ENCODE measurements around the gene HDAC2. TPM values are rescaled to one million over a fixed set of nuclear protein-coding genes. Genes with fewer than 3 reads are reported as not detected.
"Not testable (repeated sequence)": the region's sequence is repeated elsewhere in the genome, so short reads cannot be mapped to it uniquely, and the experiment has no call there.

The HDAC2 gene
- polyA plus RNA-seq, 1 donor: 133 TPM

- H3K4me3 ChIP-seq (ENCODE audit: low read length): no peak overlapping the region
- no peak overlapping the region for H3K27ac ChIP-seq (ENCODE audit: low read length)
- H3K36me3 ChIP-seq (ENCODE audit: control insufficient read depth, insufficient read depth, low read length): peaks cover 54% of the 10 kb centered on the region
- no peak for DNase-seq
- no peaks in the 10 kb centered on the region for H3K27me3 ChIP-seq (ENCODE audit: control insufficient read depth, insufficient read depth, low read length)
- H3K9me3 ChIP-seq (ENCODE audit: control insufficient read depth, low read depth, low read length): no peaks in the 10 kb centered on the region
- no peaks in the 10 kb centered on the region for H3K4me1 ChIP-seq (ENCODE audit: control insufficient read depth, insufficient read depth, low read length)
These were observed 17.6 kb downstream of the HDAC2 start for GRCh38 chr6:113953346-113953745.

GRCh38 chr6:113949499-113949898 lies 21.4 kb downstream of the HDAC2 start:
- 100% methylated on average over 1 of the region's 8 CpGs for WGBS (ENCODE audit: insufficient coverage, low lambda C conversion rate)
- H3K27me3 ChIP-seq (ENCODE audit: control insufficient read depth, insufficient read depth, low read length): no peaks in the 10 kb centered on the region
- H3K4me1 ChIP-seq (ENCODE audit: control insufficient read depth, insufficient read depth, low read length): no peaks in the 10 kb centered on the region
- H3K27ac ChIP-seq (ENCODE audit: low read length): no peak overlapping the region
- no peaks in the 10 kb centered on the region for H3K9me3 ChIP-seq (ENCODE audit: control insufficient read depth, low read depth, low read length)
- peaks cover 49% of the 10 kb centered on the region for H3K36me3 ChIP-seq (ENCODE audit: control insufficient read depth, insufficient read depth, low read length)
- no peak overlapping the region for H3K4me3 ChIP-seq (ENCODE audit: low read length)
- DNase-seq: no peak

- no CpG with 5 or more reads among the region's 2 CpGs for WGBS (ENCODE audit: insufficient coverage, low lambda C conversion rate)
- no peak overlapping the region for H3K4me3 ChIP-seq (ENCODE audit: low read length)
- H3K9me3 ChIP-seq (ENCODE audit: control insufficient read depth, low read depth, low read length): no peaks in the 10 kb centered on the region
- H3K27me3 ChIP-seq (ENCODE audit: control insufficient read depth, insufficient read depth, low read length): no peaks in the 10 kb centered on the region
- peaks cover 51% of the 10 kb centered on the region for H3K36me3 ChIP-seq (ENCODE audit: control insufficient read depth, insufficient read depth, low read length)
- no peak for DNase-seq
- no peak overlapping the region for H3K27ac ChIP-seq (ENCODE audit: low read length)
- no peaks in the 10 kb centered on the region for H3K4me1 ChIP-seq (ENCODE audit: control insufficient read depth, insufficient read depth, low read length)
These were observed 26.2 kb downstream of the HDAC2 start for GRCh38 chr6:113944701-113945100.

- Histone ChIP-seq H3K36me3 (ENCODE audit: control insufficient read depth, insufficient read depth, low read length) (peaks cover 42% of the 10 kb centered on the region), H3K4me3 (ENCODE audit: low read length) (no peak overlapping the region), H3K27me3 (ENCODE audit: control insufficient read depth, insufficient read depth, low read length) (no peaks in the 10 kb centered on the region), H3K9me3 (ENCODE audit: control insufficient read depth, low read depth, low read length) (no peaks in the 10 kb centered on the region), H3K4me1 (ENCODE audit: control insufficient read depth, insufficient read depth, low read length) (no peaks in the 10 kb centered on the region), H3K27ac (ENCODE audit: low read length) (no peak overlapping the region)
- DNase-seq: no peak
These were observed 31.1 kb downstream of the HDAC2 start for GRCh38 chr6:113939825-113940224.

GRCh38 chr6:113936093-113936934 lies 34.6 kb downstream of the HDAC2 start:
- 100% methylated on average over 1 of the region's 6 CpGs for whole genome bisulfite sequencing (ENCODE audit: insufficient coverage, low lambda C conversion rate)
- H3K9me3 ChIP-seq (ENCODE audit: control insufficient read depth, low read depth, low read length): peaks cover 9% of the 10 kb centered on the region
- peaks cover 24% of the 10 kb centered on the region for H3K36me3 ChIP-seq (ENCODE audit: control insufficient read depth, insufficient read depth, low read length)
- no peaks in the 10 kb centered on the region for H3K27me3 ChIP-seq (ENCODE audit: control insufficient read depth, insufficient read depth, low read length)
- H3K27ac ChIP-seq (ENCODE audit: low read length): no peak overlapping the region
- peak; percentile 18 to 41 for DNase-seq
- no peak overlapping the region for H3K4me3 ChIP-seq (ENCODE audit: low read length)
- no peaks in the 10 kb centered on the region for H3K4me1 ChIP-seq (ENCODE audit: control insufficient read depth, insufficient read depth, low read length)

GRCh38 chr6:113934101-113934500 lies 36.8 kb downstream of the HDAC2 start:
- H3K9me3 ChIP-seq (ENCODE audit: control insufficient read depth, low read depth, low read length): peaks cover 29% of the 10 kb centered on the region
- DNase-seq: no peak
- no peak overlapping the region for H3K4me3 ChIP-seq (ENCODE audit: low read length)
- WGBS (ENCODE audit: insufficient coverage, low lambda C conversion rate): no CpG with 5 or more reads among the region's 2 CpGs
- H3K36me3 ChIP-seq (ENCODE audit: control insufficient read depth, insufficient read depth, low read length): peaks cover 9% of the 10 kb centered on the region
- no peak overlapping the region for H3K27ac ChIP-seq (ENCODE audit: low read length)
- H3K27me3 ChIP-seq (ENCODE audit: control insufficient read depth, insufficient read depth, low read length): no peaks in the 10 kb centered on the region
- H3K4me1 ChIP-seq (ENCODE audit: control insufficient read depth, insufficient read depth, low read length): no peaks in the 10 kb centered on the region

GRCh38 chr6:113931907-113932306 lies 39.0 kb downstream of the HDAC2 start:
- DNase-seq; H3K36me3 ChIP-seq (ENCODE audit: control insufficient read depth, insufficient read depth, low read length); H3K27ac ChIP-seq (ENCODE audit: low read length); H3K27me3 ChIP-seq (ENCODE audit: control insufficient read depth, insufficient read depth, low read length); H3K4me3 ChIP-seq (ENCODE audit: low read length); H3K4me1 ChIP-seq (ENCODE audit: control insufficient read depth, insufficient read depth, low read length): not testable (repeated sequence)
- WGBS (ENCODE audit: insufficient coverage, low lambda C conversion rate): no CpG with 5 or more reads among the region's 23 CpGs
- peaks cover 29% of the 10 kb centered on the region for H3K9me3 ChIP-seq (ENCODE audit: control insufficient read depth, low read depth, low read length)

- Histone ChIP-seq H3K27me3 (ENCODE audit: control insufficient read depth, insufficient read depth, low read length) (no peaks in the 10 kb centered on the region), H3K4me3 (ENCODE audit: low read length) (no peak overlapping the region), H3K9me3 (ENCODE audit: control insufficient read depth, low read depth, low read length) (peaks cover 29% of the 10 kb centered on the region), H3K4me1 (ENCODE audit: control insufficient read depth, insufficient read depth, low read length) (no peaks in the 10 kb centered on the region), H3K36me3 (ENCODE audit: control insufficient read depth, insufficient read depth, low read length) (peaks cover 3% of the 10 kb centered on the region), H3K27ac (ENCODE audit: low read length) (no peak overlapping the region)
- no peak for DNase-seq
These were observed 40.8 kb downstream of the HDAC2 start for GRCh38 chr6:113930183-113930582.

GRCh38 chr6:113927001-113927400 lies 43.9 kb downstream of the HDAC2 start:
- Histone ChIP-seq H3K4me1 (ENCODE audit: control insufficient read depth, insufficient read depth, low read length) (no peaks in the 10 kb centered on the region), H3K27me3 (ENCODE audit: control insufficient read depth, insufficient read depth, low read length) (no peaks in the 10 kb centered on the region), H3K27ac (ENCODE audit: low read length) (no peak overlapping the region), H3K9me3 (ENCODE audit: control insufficient read depth, low read depth, low read length) (peaks cover 27% of the 10 kb centered on the region), H3K36me3 (ENCODE audit: control insufficient read depth, insufficient read depth, low read length) (no peaks in the 10 kb centered on the region), H3K4me3 (ENCODE audit: low read length) (no peak overlapping the region)
- DNase-seq: no peak
- WGBS (ENCODE audit: insufficient coverage, low lambda C conversion rate): no CpG with 5 or more reads among the region's 2 CpGs

- Histone ChIP-seq H3K27me3 (ENCODE audit: control insufficient read depth, insufficient read depth, low read length) (no peaks in the 10 kb centered on the region), H3K4me3 (ENCODE audit: low read length) (no peak overlapping the region)
- WGBS (ENCODE audit: insufficient coverage, low lambda C conversion rate): 43% methylated on average over 2 of the region's 2 CpGs
These were observed 45.6 kb downstream of the HDAC2 start for GRCh38 chr6:113925378-113925777.

GRCh38 chr6:113924312-113924723 lies 46.6 kb downstream of the HDAC2 start:
- Histone ChIP-seq H3K36me3 (ENCODE audit: control insufficient read depth, insufficient read depth, low read length) (no peaks in the 10 kb centered on the region), H3K27ac (ENCODE audit: low read length) (no peak overlapping the region), H3K9me3 (ENCODE audit: control insufficient read depth, low read depth, low read length) (peaks cover 2% of the 10 kb centered on the region), H3K4me3 (ENCODE audit: low read length) (no peak overlapping the region), H3K4me1 (ENCODE audit: control insufficient read depth, insufficient read depth, low read length) (no peaks in the 10 kb centered on the region), H3K27me3 (ENCODE audit: control insufficient read depth, insufficient read depth, low read length) (no peaks in the 10 kb centered on the region)
- DNase-seq: peak in 1 of 2 donors; percentile 18

More at GRCh38 chr6:113925378-113925777, 45.6 kb downstream of the HDAC2 start:
- Histone ChIP-seq H3K27ac (ENCODE audit: low read length) (no peak overlapping the region), H3K36me3 (ENCODE audit: control insufficient read depth, insufficient read depth, low read length) (no peaks in the 10 kb centered on the region), H3K9me3 (ENCODE audit: control insufficient read depth, low read depth, low read length) (peaks cover 11% of the 10 kb centered on the region), H3K4me1 (ENCODE audit: control insufficient read depth, insufficient read depth, low read length) (no peaks in the 10 kb centered on the region)
- no peak for DNase-seq
